T-helper 2 cell treated with Interferon-gamma antibody and Interleukin-4, amounts not matched to agents 5 μg/mL and 100 μg/mL, for 36 hours (primary cell): ENCODE results near the gene ACSM4.
"Not testable (repeated sequence)": the region's sequence is repeated elsewhere in the genome, so short reads cannot be mapped to it uniquely, and the experiment has no call there.

Source experiments
- DNase-seq: peaks from one replicate; pipeline ENCODE4 v3.0.0; 2021; ENCODE audit warnings: low spot score
- H3K27ac Mint-ChIP-seq: one replicate; pipeline ENCODE4 v1.8.0; 2021; ENCODE audit warnings: mild to moderate bottlenecking, mixed read lengths
- H3K27me3 Mint-ChIP-seq: one replicate; pipeline ENCODE4 v1.8.0; 2021; ENCODE audit warnings: low read depth, mixed read lengths
- H3K36me3 Mint-ChIP-seq: one replicate; pipeline ENCODE4 v1.8.0; 2021; ENCODE audit warnings: low read depth, mixed read lengths
- H3K4me1 Mint-ChIP-seq: one replicate; pipeline ENCODE4 v1.8.0; 2021; ENCODE audit warnings: low read depth, mixed read lengths
- H3K4me3 Mint-ChIP-seq: one replicate; pipeline ENCODE4 v1.8.0; 2022; ENCODE audit warnings: mild to moderate bottlenecking, moderate library complexity, mixed read lengths
- H3K9me3 Mint-ChIP-seq: one replicate; pipeline ENCODE4 v1.8.0; 2021; ENCODE audit warnings: mixed read lengths

ACSM4 gene

GRCh38 chr12:7303230-7303629 lies 642 bp upstream of the ACSM4 start:
- no peaks in the 10 kb centered on the region for H3K4me1 Mint-ChIP-seq

GRCh38 chr12:7304456-7304855 lies 584 bp downstream of the ACSM4 start:
- no peak overlapping the region for H3K4me3 Mint-ChIP-seq
- H3K27ac Mint-ChIP-seq, result no peak overlapping the region
- no peaks in the 10 kb centered on the region for H3K9me3 Mint-ChIP-seq
- DNase-seq, result no peak
- no peaks in the 10 kb centered on the region for H3K27me3 Mint-ChIP-seq
- H3K36me3 Mint-ChIP-seq, result no peaks in the 10 kb centered on the region
- H3K4me1 Mint-ChIP-seq, result no peaks in the 10 kb centered on the region

More at GRCh38 chr12:7303230-7303629, 642 bp upstream of the ACSM4 start:
- Mint-ChIP-seq H3K36me3 (no peaks in the 10 kb centered on the region), H3K27ac (no peak overlapping the region), H3K27me3 (no peaks in the 10 kb centered on the region), H3K4me3 (no peak overlapping the region), H3K9me3 (no peaks in the 10 kb centered on the region)
- no peak for DNase-seq

DNA sequence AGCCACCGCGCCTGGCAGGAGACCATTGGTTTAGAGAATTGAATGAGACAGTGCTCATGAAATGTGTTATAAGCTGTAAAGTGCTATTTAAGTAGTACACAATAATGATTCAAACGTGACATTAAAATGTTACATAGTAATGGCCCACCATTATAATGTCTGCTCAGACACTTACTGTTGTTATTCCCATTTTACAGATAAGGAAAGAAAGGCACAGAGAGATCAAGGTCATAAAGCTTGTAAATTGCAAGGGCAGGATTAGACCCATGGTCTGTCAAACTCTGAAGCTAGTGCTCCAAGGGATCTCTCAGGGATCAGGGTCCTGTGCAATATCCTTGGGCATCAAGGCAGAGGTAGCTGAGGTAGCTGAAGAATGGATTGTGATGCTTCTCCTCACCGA lies 6.2 kb downstream of the ACSM4 start:
- H3K27ac Mint-ChIP-seq, result no peak overlapping the region
- no peak for DNase-seq
- H3K9me3 Mint-ChIP-seq, result no peaks in the 10 kb centered on the region
- no peaks in the 10 kb centered on the region for H3K36me3 Mint-ChIP-seq
- no peak overlapping the region for H3K4me3 Mint-ChIP-seq
- no peaks in the 10 kb centered on the region for H3K27me3 Mint-ChIP-seq
- H3K4me1 Mint-ChIP-seq, result no peaks in the 10 kb centered on the region

- no peaks in the 10 kb centered on the region for H3K9me3 Mint-ChIP-seq
- H3K27ac Mint-ChIP-seq, result no peak overlapping the region
- no peaks in the 10 kb centered on the region for H3K4me1 Mint-ChIP-seq
- no peak overlapping the region for H3K4me3 Mint-ChIP-seq
- H3K27me3 Mint-ChIP-seq, result peaks cover 6% of the 10 kb centered on the region
- DNase-seq, result no peak
- H3K36me3 Mint-ChIP-seq, result no peaks in the 10 kb centered on the region
These were observed 16.1 kb downstream of the ACSM4 start for GRCh38 chr12:7319930-7320329.

DNA sequence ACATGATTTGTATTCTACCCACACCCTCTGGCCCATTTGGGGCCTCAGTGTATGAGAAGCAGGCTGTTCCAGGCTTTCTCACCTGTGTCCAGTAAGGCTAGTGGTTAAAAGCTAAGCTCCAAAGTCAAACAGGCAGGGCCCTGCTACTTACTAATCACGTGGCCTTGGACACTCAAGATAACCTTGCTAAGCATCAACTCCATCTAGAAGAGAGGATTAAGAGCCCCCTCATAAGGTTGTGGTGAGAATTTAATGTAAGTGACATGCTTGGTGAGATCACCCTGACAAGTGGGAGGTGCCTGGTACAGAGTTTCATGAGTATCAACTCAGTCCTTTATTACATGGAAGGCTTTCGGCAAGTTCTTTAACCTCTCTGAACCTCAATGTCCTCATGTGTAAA lies 17.8 kb downstream of the ACSM4 start:
- Mint-ChIP-seq H3K36me3 (no peaks in the 10 kb centered on the region), H3K9me3 (no peaks in the 10 kb centered on the region), H3K27ac (no peak overlapping the region), H3K4me3 (no peak overlapping the region), H3K4me1 (no peaks in the 10 kb centered on the region), H3K27me3 (peaks cover 8% of the 10 kb centered on the region)
- DNase-seq, result no peak

DNA sequence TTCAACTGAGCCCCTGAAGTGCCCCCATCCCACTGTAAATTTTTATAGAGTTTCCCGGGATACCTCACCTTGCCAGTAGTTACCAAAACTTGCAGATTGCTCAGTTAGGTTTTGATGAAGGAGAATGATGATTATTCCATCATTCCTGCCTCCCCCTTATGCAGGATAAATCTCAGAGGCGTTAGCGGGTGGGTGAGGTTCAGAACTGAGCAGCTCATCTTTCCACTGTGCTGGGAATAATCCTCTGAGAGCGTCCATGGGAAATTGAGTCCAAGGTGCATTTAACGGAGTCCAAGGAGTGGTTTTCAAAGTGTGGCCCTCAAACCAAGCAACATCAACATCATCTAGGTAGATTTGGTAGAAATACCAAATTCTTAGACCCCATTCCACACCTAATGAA lies 18.7 kb downstream of the ACSM4 start:
- no peak overlapping the region for H3K27ac Mint-ChIP-seq
- DNase-seq, result no peak
- no peaks in the 10 kb centered on the region for H3K36me3 Mint-ChIP-seq
- no peaks in the 10 kb centered on the region for H3K4me1 Mint-ChIP-seq
- H3K27me3 Mint-ChIP-seq, result peaks cover 10% of the 10 kb centered on the region
- no peaks in the 10 kb centered on the region for H3K9me3 Mint-ChIP-seq
- H3K4me3 Mint-ChIP-seq, result no peak overlapping the region

GRCh38 chr12:7324176-7324575 lies 20.3 kb downstream of the ACSM4 start:
- peaks cover 15% of the 10 kb centered on the region for H3K27me3 Mint-ChIP-seq
- DNase-seq, result no peak
- no peaks in the 10 kb centered on the region for H3K9me3 Mint-ChIP-seq
- H3K4me3 Mint-ChIP-seq, result no peak overlapping the region
- H3K36me3 Mint-ChIP-seq, result no peaks in the 10 kb centered on the region
- no peak overlapping the region for H3K27ac Mint-ChIP-seq
- H3K4me1 Mint-ChIP-seq, result no peaks in the 10 kb centered on the region

GRCh38 chr12:7327918-7328317 lies 24.0 kb downstream of the ACSM4 start:
- H3K4me1 Mint-ChIP-seq, result no peaks in the 10 kb centered on the region
- no peaks in the 10 kb centered on the region for H3K9me3 Mint-ChIP-seq
- no peaks in the 10 kb centered on the region for H3K36me3 Mint-ChIP-seq
- no peak for DNase-seq
- H3K4me3 Mint-ChIP-seq, result no peak overlapping the region
- H3K27ac Mint-ChIP-seq, result no peak overlapping the region
- peaks cover 21% of the 10 kb centered on the region for H3K27me3 Mint-ChIP-seq

DNA sequence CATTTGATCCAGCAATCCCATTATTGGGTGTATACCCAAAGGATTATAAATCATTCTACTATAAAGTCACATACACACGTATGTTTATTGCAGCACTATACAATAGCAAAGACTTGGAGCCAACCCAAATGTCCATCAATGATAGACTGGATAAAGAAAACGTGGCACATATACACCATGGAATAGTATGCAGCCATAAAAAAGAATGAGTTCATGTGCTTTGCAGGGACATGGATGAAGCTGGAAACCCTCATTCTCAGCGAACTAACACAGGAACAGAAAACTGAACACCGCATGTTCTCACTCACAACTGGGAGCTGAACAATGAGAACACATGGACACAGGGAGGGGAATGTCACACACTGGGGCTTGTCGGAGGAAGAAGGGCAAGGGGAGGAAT lies 33.9 kb downstream of the ACSM4 start:
- not testable (repeated sequence) for H3K27me3 Mint-ChIP-seq, H3K36me3 Mint-ChIP-seq, H3K4me1 Mint-ChIP-seq, H3K27ac Mint-ChIP-seq, DNase-seq, H3K9me3 Mint-ChIP-seq, H3K4me3 Mint-ChIP-seq

- DNase-seq, result no peak
- peaks cover 7% of the 10 kb centered on the region for H3K4me1 Mint-ChIP-seq
- H3K36me3 Mint-ChIP-seq, result no peaks in the 10 kb centered on the region
- no peak overlapping the region for H3K4me3 Mint-ChIP-seq
- H3K9me3 Mint-ChIP-seq, result peaks cover under 1% of the 10 kb centered on the region
- no peaks in the 10 kb centered on the region for H3K27me3 Mint-ChIP-seq
- H3K27ac Mint-ChIP-seq, result no peak overlapping the region
These were observed 35.8 kb downstream of the ACSM4 start for GRCh38 chr12:7339675-7340074.

DNA sequence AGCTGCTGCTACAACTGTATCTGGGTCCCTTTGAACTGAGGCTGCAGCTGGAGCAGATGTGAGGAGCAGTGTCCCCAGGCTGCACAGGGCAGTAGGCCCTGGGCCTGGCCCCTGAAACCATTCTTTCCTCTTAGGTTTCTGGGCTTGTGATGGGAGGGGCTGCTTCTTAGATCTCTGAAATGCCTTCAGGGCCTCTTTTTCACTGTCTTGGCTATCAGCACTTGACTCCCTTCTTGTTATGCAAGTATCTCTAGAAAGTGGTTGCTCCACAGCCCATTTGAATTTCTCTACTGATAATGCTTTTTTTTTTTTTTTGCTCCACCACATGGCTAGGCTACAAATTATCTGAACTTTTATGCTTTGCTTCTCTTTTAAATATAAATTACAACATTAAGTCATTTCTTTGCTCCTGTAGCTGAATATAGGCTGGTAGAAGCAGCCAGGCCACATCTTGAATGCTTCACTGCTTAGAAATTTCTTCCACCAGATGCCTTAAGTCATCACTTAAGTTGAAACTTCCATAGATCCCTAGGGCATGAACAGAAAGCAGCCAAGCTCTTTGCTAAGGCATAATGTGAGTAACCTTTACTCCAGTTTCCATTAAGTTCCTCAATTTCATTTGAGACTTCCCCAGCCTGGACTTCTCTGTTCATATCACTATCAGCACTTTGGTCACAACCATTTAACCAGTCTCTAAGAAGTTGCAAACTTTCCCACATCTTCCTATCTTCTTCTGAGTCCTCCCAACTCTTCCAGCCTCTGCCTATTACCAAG lies 41.1 kb downstream of the ACSM4 start:
- peaks cover 4% of the 10 kb centered on the region for H3K36me3 Mint-ChIP-seq
- DNase-seq, result no peak
- H3K27me3 Mint-ChIP-seq, result no peaks in the 10 kb centered on the region
- no peak overlapping the region for H3K27ac Mint-ChIP-seq
- no peak overlapping the region for H3K4me3 Mint-ChIP-seq
- H3K4me1 Mint-ChIP-seq, result peaks cover 10% of the 10 kb centered on the region
- peaks cover 16% of the 10 kb centered on the region for H3K9me3 Mint-ChIP-seq

DNA sequence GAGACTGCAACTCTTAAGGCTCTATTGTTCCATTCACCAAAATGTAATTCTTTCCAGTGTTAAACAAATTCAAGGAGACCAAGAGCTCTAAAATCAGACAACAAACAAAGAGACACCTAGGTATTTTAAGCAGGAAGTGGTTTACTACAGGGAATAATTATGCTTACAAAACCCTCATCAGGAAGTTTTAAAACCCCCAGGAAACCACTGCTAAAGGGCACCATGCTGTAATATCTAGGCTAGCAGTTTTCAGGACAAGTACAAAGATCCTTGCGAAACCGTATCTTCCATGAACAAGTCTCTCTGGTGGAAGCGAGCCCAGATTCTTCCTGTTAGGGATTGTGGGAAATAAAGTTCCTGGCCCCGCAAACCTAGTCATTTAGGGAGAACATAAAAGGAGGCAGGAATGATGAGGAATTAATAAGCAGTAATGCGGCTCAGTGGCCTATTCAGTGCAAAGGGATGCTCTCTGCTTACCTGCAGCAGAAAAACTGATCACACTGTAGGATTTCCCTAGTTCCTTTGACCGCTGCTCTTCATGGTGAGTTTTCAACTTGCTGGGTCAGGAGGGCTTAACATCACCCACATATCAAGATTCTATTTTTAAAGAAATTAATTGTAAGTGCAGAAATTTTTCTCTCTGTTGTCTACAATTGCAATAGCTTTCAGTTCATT lies 42.8 kb downstream of the ACSM4 start:
- H3K4me3 Mint-ChIP-seq, result peak overlapping the region; percentile 51
- peaks cover 4% of the 10 kb centered on the region for H3K36me3 Mint-ChIP-seq
- H3K27ac Mint-ChIP-seq, result no peak overlapping the region
- peaks cover 16% of the 10 kb centered on the region for H3K9me3 Mint-ChIP-seq
- H3K27me3 Mint-ChIP-seq, result peaks cover 4% of the 10 kb centered on the region
- peaks cover 17% of the 10 kb centered on the region for H3K4me1 Mint-ChIP-seq
- no peak for DNase-seq

GRCh38 chr12:7349418-7349817 lies 45.5 kb downstream of the ACSM4 start:
- Mint-ChIP-seq H3K27me3 (peaks cover 15% of the 10 kb centered on the region), H3K4me3 (no peak overlapping the region), H3K9me3 (peaks cover 16% of the 10 kb centered on the region), H3K36me3 (peaks cover 4% of the 10 kb centered on the region), H3K27ac (no peak overlapping the region), H3K4me1 (peaks cover 15% of the 10 kb centered on the region)
- no peak for DNase-seq

DNA sequence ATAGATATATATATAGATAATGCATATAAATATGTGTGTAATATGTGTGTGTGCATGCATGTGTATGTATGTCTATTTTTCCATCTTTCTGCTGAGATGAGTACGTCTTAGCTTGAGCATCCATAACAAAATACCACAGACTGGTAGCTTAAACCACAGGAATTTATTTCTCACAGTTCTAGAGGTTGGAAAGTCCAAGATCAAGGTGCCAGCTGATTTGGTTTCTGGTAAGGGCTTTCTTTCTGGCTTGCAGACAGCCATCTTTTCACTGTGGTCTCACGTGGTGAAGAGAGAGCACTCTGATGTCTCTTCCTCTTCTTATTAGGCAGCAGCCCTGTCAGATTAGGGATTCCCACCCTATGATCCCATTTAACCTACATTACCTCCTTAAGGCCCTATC lies 47.3 kb downstream of the ACSM4 start:
- no peak for DNase-seq
- Mint-ChIP-seq H3K27me3 (peaks cover 20% of the 10 kb centered on the region), H3K4me1 (peaks cover 13% of the 10 kb centered on the region), H3K9me3 (peaks cover 3% of the 10 kb centered on the region), H3K36me3 (no peaks in the 10 kb centered on the region), H3K27ac (no peak overlapping the region), H3K4me3 (no peak overlapping the region)
